Ishikawa (cell line): Measurements from ENCODE around the gene ARID3C.

Experiments used
- EP300 ChIP-seq: IDR thresholded peaks from 2 replicates; pipeline ENCODE4 v1.6.1; 2012; ENCODE audit warnings: borderline replicate concordance
- MAX ChIP-seq: IDR thresholded peaks from 2 replicates; pipeline ENCODE4 v1.6.1; 2012

GRCh38 chr9:34624475-34625185, 4.2 kb downstream of the ARID3C start:
- no peak for TF ChIP-seq EP300
- no peak for TF ChIP-seq MAX
